Sigmoid colon (tissue), 4 donors: ENCODE data around the gene DGKI.

ENCODE experiments used
- EP300 ChIP-seq, 4 donors: sonication (generic); formaldehyde crosslinking; IDR thresholded peaks; one replicate each; pipeline ENCODE4 v1.6.1; 2017; ENCODE audit warnings: antibody characterized with exemption in 4 of 4
- POLR2A ChIP-seq, 2 donors: fragments of 450-650 bp; IDR thresholded peaks; one replicate each; pipeline ENCODE4 v1.6.1; 2016; ENCODE audit warnings: antibody characterized with exemption in 2 of 2, mild to moderate bottlenecking in 2 of 2, moderate library complexity in 2 of 2

- TF ChIP-seq POLR2A (IDR thresholded peaks at IDR 0.05) (no peak), EP300 (IDR thresholded peaks at IDR 0.05) (no peak)
These were observed 150.8 kb downstream of the DGKI start for GRCh38 chr7:137695942-137696341.
